Activated B cell treated with CpG ODN at 0.5 μM for 24 hours (primary cell): ENCODE data around the gene FUT3. TPM values are rescaled to one million over a fixed set of nuclear protein-coding genes. Genes with fewer than 3 reads are reported as not detected.

Source experiments
- ATAC-seq: fragments of 200-7000 bp; cut with Tn5 transposase; one replicate; pipeline ENCODE4 v1.10.0; 2021; ENCODE audit warnings: low read depth, mild to moderate bottlenecking, moderate library complexity
- CTCF ChIA-PET: fragments of 350-600 bp; sonication (Branson Sonifier 250); formaldehyde crosslinking; loops from one replicate; lab custom pipeline; 2021; ENCODE audit warnings: antibody characterized with exemption; lab: Charles Lee
- POLR2A ChIA-PET: fragments of 350-600 bp; sonication (Branson Sonifier 250); formaldehyde crosslinking; loops from one replicate; lab custom pipeline; 2021; ENCODE audit warnings: antibody characterized with exemption; lab: Charles Lee
- DNase-seq: peaks from one replicate; pipeline ENCODE4 v3.0.0; 2022
- H3K27ac Mint-ChIP-seq: one replicate; pipeline ENCODE4 v1.8.0; 2020; ENCODE audit warnings: mixed read lengths
- H3K27me3 Mint-ChIP-seq: one replicate; pipeline ENCODE4 v1.8.0; 2021; ENCODE audit warnings: mixed read lengths
- H3K36me3 Mint-ChIP-seq: one replicate; pipeline ENCODE4 v1.8.0; 2021; ENCODE audit warnings: low read depth, mixed read lengths
- H3K4me1 Mint-ChIP-seq: one replicate; pipeline ENCODE4 v1.8.0; 2021; ENCODE audit warnings: mixed read lengths
- H3K4me3 Mint-ChIP-seq: one replicate; pipeline ENCODE4 v1.8.0; 2020; ENCODE audit warnings: mild to moderate bottlenecking, mixed read lengths
- H3K9me3 Mint-ChIP-seq: one replicate; pipeline ENCODE4 v1.8.0; 2020; ENCODE audit warnings: mixed read lengths
- CTCF ChIP-seq: fragments of 200-600 bp; IDR thresholded peaks from one replicate; pipeline ENCODE4 v1.8.0; 2022; ENCODE audit warnings: antibody characterized with exemption, mild to moderate bottlenecking
- intact Hi-C: fragments of 100-400 bp; cut with micrococcal nuclease; formaldehyde crosslinking; loops from one replicate; pipeline ENCODE4 v1.15.1; 2024
- total RNA-seq: library from RNA; stranded (reverse); gene quantifications from 2 replicates; pipeline ENCODE4 v1.2.3, GENCODE V29; 2022

The FUT3 gene
- total RNA-seq, 1 donor from 2014 or later, result not detected

GRCh38 chr19:5805462-5806132 lies 45.7 kb downstream of the FUT3 start:
- ChIA-PET CTCF (no interaction called here), POLR2A (interaction anchor here (0.7 kb wide), 1 partner anchor 119 kb away, joined by 3 read pairs; no protein-coding TSS in a partner anchor)
- intact Hi-C loops, result no loop called here
- ATAC-seq (peak; percentile 32), DNase-seq (peak; percentile 50)
- peaks cover 24% of the 10 kb centered on the region for H3K4me1 Mint-ChIP-seq
- H3K27me3 Mint-ChIP-seq, result peaks cover 19% of the 10 kb centered on the region
- no peaks in the 10 kb centered on the region for H3K36me3 Mint-ChIP-seq
- TF ChIP-seq CTCF, result no peak
- H3K9me3 Mint-ChIP-seq, result no peaks in the 10 kb centered on the region
- H3K27ac Mint-ChIP-seq, result no peak overlapping the region
- H3K4me3 Mint-ChIP-seq, result peak overlapping the region; percentile 56

GRCh38 chr19:5804516-5805461 lies 46.5 kb downstream of the FUT3 start, which contains the start of gene NRTN:
Gene NRTN, plus strand, starts transcription at chr19:5805067. Its CDS starts 19,099 bp downstream, at chr19:5824166.
- intact Hi-C loops, result loop anchor here (1.0 kb wide), 5 partner anchors 13 to 218 kb away; partner anchors contain the start of genes DUS3L and VMAC
- TF ChIP-seq CTCF, result no peak
- ChIA-PET POLR2A (interaction anchor here (0.7 to 1.7 kb wide), 9 partner anchors 14 to 1211 kb away, joined by 3 to 11 read pairs (median 4); partner anchors contain the start of genes ALKBH7, CATSPERD, DUS3L and NDUFA11), CTCF (interaction anchor here (0.7 to 1.7 kb wide), 15 partner anchors 9 to 218 kb away, joined by 3 to 21 read pairs (median 5); partner anchors contain the start of gene DUS3L)
- ATAC-seq (peak; percentile 47), DNase-seq (peak; percentile 51)
- Mint-ChIP-seq H3K4me1 (peaks cover 24% of the 10 kb centered on the region), H3K4me3 (peak within 1 kb of the TSS; percentile 67), H3K9me3 (no peaks in the 10 kb centered on the region), H3K27me3 (peaks cover 20% of the 10 kb centered on the region), H3K27ac (peak within 1 kb of the TSS; percentile 18), H3K36me3 (no peaks in the 10 kb centered on the region)

- intact Hi-C loops, result loop anchor here (1.0 kb wide), 5 partner anchors 13 to 218 kb away; partner anchors contain the start of genes DUS3L and VMAC
- CTCF ChIA-PET, result interaction anchor here (0.7 to 1.7 kb wide), 17 partner anchors 8 to 248 kb away, joined by 3 to 21 read pairs (median 5); partner anchors contain the start of genes DUS3L and NDUFA11
- Mint-ChIP-seq H3K27ac (peak overlapping the region; percentile 18), H3K4me3 (peak overlapping the region; percentile 67), H3K36me3 (no peaks in the 10 kb centered on the region), H3K9me3 (no peaks in the 10 kb centered on the region), H3K4me1 (peaks cover 24% of the 10 kb centered on the region), H3K27me3 (peaks cover 24% of the 10 kb centered on the region)
- peak; percentile 83 for DNase-seq
- TF ChIP-seq CTCF, result no peak
- POLR2A ChIA-PET, result interaction anchor here (0.5 to 1.7 kb wide), 11 partner anchors 13 to 1211 kb away, joined by 3 to 13 read pairs (median 4); partner anchors contain the start of genes ALKBH7, CATSPERD, DUS3L and NDUFA11
- peak; percentile 91 for ATAC-seq
Measured at GRCh38 chr19:5803752-5804515, 47.3 kb downstream of the FUT3 start.

- no peak for ATAC-seq
- no peak for DNase-seq
- Mint-ChIP-seq H3K36me3 (no peaks in the 10 kb centered on the region), H3K4me1 (peaks cover 24% of the 10 kb centered on the region), H3K9me3 (no peaks in the 10 kb centered on the region), H3K4me3 (peak overlapping the region; percentile 60), H3K27me3 (peaks cover 26% of the 10 kb centered on the region), H3K27ac (no peak overlapping the region)
- CTCF ChIA-PET, result interaction anchor here (0.7 to 1.7 kb wide), 13 partner anchors 10 to 248 kb away, joined by 3 to 21 read pairs (median 6); partner anchors contain the start of genes DUS3L and NDUFA11
- POLR2A ChIA-PET, result interaction anchor here (0.5 to 1.7 kb wide), 6 partner anchors 13 to 178 kb away, joined by 3 to 13 read pairs (median 8); partner anchors contain the start of genes DUS3L, RANBP3 and VMAC
- no peak for TF ChIP-seq CTCF
- intact Hi-C loops, result no loop called here
Measured at GRCh38 chr19:5803441-5803751, 47.9 kb downstream of the FUT3 start.
